Measurements from ENCODE around the gene BICRA.

The BICRA gene

GRCh38 chr19:47694466-47695273 is 85.7 kb downstream of the BICRA start:
- H3K79me1 ChIP-seq (ENCODE audit: low read length) = no peaks in the 10 kb centered on the region
- H3K9ac ChIP-seq (ENCODE audit: low read length) = no peak overlapping the region
- H3K4me3 ChIP-seq (ENCODE audit: low read depth, low read length) = no peak overlapping the region
- no peak overlapping the region for H4K8ac ChIP-seq (ENCODE audit: low read depth, low read length)
- no peak overlapping the region for H2BK5ac ChIP-seq (ENCODE audit: low read depth, low read length, poor library complexity)
- H2BK120ac ChIP-seq (ENCODE audit: insufficient read depth, low read length, poor library complexity) = no peak overlapping the region
- no peak overlapping the region for H3K4ac ChIP-seq (ENCODE audit: low read depth, low read length)
- H3K23ac ChIP-seq (ENCODE audit: low read length) = no peak overlapping the region
- no peak overlapping the region for H2AK5ac ChIP-seq (ENCODE audit: low read length)
- peaks cover 48 to 55% of the 10 kb centered on the region in 2 experiments for H3K36me3 ChIP-seq (ENCODE audit: control insufficient read depth in 1 of 2, insufficient read depth in 2 of 2, low read length in 2 of 2)
- H3K79me2 ChIP-seq (ENCODE audit: control insufficient read depth, insufficient read depth, low read length, poor library complexity) = no peaks in the 10 kb centered on the region
- H2AFZ ChIP-seq (ENCODE audit: insufficient read depth, low read length, poor library complexity) = no peak overlapping the region
- no peak overlapping the region for H3K4me2 ChIP-seq (ENCODE audit: low read length)
- no peak overlapping the region for H3K18ac ChIP-seq (ENCODE audit: low read length)
- no peak for DNase-seq
- H3K9me3 ChIP-seq (ENCODE audit: insufficient read depth, low read depth, low read length) = no peaks in the 10 kb centered on the region
- no peaks in the 10 kb centered on the region for H3K27me3 ChIP-seq (ENCODE audit: insufficient read depth, low read length)
- no peak overlapping the region for H3K14ac ChIP-seq (ENCODE audit: low read length)
- no peak overlapping the region for H3K27ac ChIP-seq (ENCODE audit: low read depth, low read length)
- no peaks in the 10 kb centered on the region for H3K4me1 ChIP-seq (ENCODE audit: control insufficient read depth in 1 of 2, insufficient read depth in 2 of 2, low read length in 2 of 2)
- H4K91ac ChIP-seq (ENCODE audit: low read depth, low read length) = no peak overlapping the region
- H2BK12ac ChIP-seq (ENCODE audit: low read length) = no peak overlapping the region
- WGBS (ENCODE audit: extremely low coverage, insufficient coverage, insufficient read length) = no CpG with 5 or more reads among the region's 28 CpGs
- H4K12ac ChIP-seq (ENCODE audit: low read depth, low read length) = no peak overlapping the region

- Histone ChIP-seq H4K91ac (ENCODE audit: low read depth, low read length) (no peak overlapping the region), H2BK12ac (ENCODE audit: low read length) (no peak overlapping the region), H3K4ac (ENCODE audit: low read depth, low read length) (no peak overlapping the region), H2BK5ac (ENCODE audit: low read depth, low read length, poor library complexity) (no peak overlapping the region), H3K27ac (ENCODE audit: low read depth, low read length) (no peak overlapping the region), H3K27me3 (ENCODE audit: insufficient read depth, low read length) (no peaks in the 10 kb centered on the region), H4K8ac (ENCODE audit: low read depth, low read length) (no peak overlapping the region), H3K4me2 (ENCODE audit: low read length) (no peak overlapping the region), H3K9ac (ENCODE audit: low read length) (no peak overlapping the region), H4K12ac (ENCODE audit: low read depth, low read length) (no peak overlapping the region), H3K36me3 (ENCODE audit: control insufficient read depth in 1 of 2, insufficient read depth in 2 of 2, low read length in 2 of 2) (peaks cover 57 to 61% of the 10 kb centered on the region in 2 experiments), H2BK120ac (ENCODE audit: insufficient read depth, low read length, poor library complexity) (no peak overlapping the region), H3K18ac (ENCODE audit: low read length) (no peak overlapping the region), H3K79me1 (ENCODE audit: low read length) (no peaks in the 10 kb centered on the region), H3K14ac (ENCODE audit: low read length) (no peak overlapping the region), H2AK5ac (ENCODE audit: low read length) (no peak overlapping the region), H3K9me3 (ENCODE audit: insufficient read depth, low read depth, low read length) (no peaks in the 10 kb centered on the region), H3K79me2 (ENCODE audit: control insufficient read depth, insufficient read depth, low read length, poor library complexity) (no peaks in the 10 kb centered on the region), H3K4me3 (ENCODE audit: low read depth, low read length) (no peak overlapping the region), H3K23ac (ENCODE audit: low read length) (no peak overlapping the region), H3K4me1 (ENCODE audit: control insufficient read depth in 1 of 2, insufficient read depth in 2 of 2, low read length in 2 of 2) (no peaks in the 10 kb centered on the region), H2AFZ (ENCODE audit: insufficient read depth, low read length, poor library complexity) (no peak overlapping the region)
- DNase-seq = no peak
- WGBS (ENCODE audit: extremely low coverage, insufficient coverage, insufficient read length) = no CpG with 5 or more reads among the region's 26 CpGs
Observed at GRCh38 chr19:47695533-47696262, 86.8 kb downstream of the BICRA start.

GRCh38 chr19:47696635-47697034 is 87.7 kb downstream of the BICRA start:
- Histone ChIP-seq H3K79me1 (ENCODE audit: low read length) (no peaks in the 10 kb centered on the region), H3K9me3 (ENCODE audit: insufficient read depth, low read depth, low read length) (no peaks in the 10 kb centered on the region), H3K4ac (ENCODE audit: low read depth, low read length) (no peak overlapping the region), H4K12ac (ENCODE audit: low read depth, low read length) (no peak overlapping the region), H4K91ac (ENCODE audit: low read depth, low read length) (no peak overlapping the region), H3K27ac (ENCODE audit: low read depth, low read length) (no peak overlapping the region), H3K4me3 (ENCODE audit: low read depth, low read length) (no peak overlapping the region), H3K4me1 (ENCODE audit: control insufficient read depth in 1 of 2, insufficient read depth in 2 of 2, low read length in 2 of 2) (no peaks in the 10 kb centered on the region), H3K9ac (ENCODE audit: low read length) (no peak overlapping the region), H2BK12ac (ENCODE audit: low read length) (no peak overlapping the region), H3K4me2 (ENCODE audit: low read length) (no peak overlapping the region), H3K36me3 (ENCODE audit: control insufficient read depth in 1 of 2, insufficient read depth in 2 of 2, low read length in 2 of 2) (peaks cover 61 to 64% of the 10 kb centered on the region in 2 experiments), H3K18ac (ENCODE audit: low read length) (no peak overlapping the region), H4K8ac (ENCODE audit: low read depth, low read length) (no peak overlapping the region), H2BK120ac (ENCODE audit: insufficient read depth, low read length, poor library complexity) (no peak overlapping the region), H2AK5ac (ENCODE audit: low read length) (no peak overlapping the region), H2BK5ac (ENCODE audit: low read depth, low read length, poor library complexity) (no peak overlapping the region), H3K23ac (ENCODE audit: low read length) (no peak overlapping the region), H3K14ac (ENCODE audit: low read length) (no peak overlapping the region), H3K27me3 (ENCODE audit: insufficient read depth, low read length) (no peaks in the 10 kb centered on the region), H3K79me2 (ENCODE audit: control insufficient read depth, insufficient read depth, low read length, poor library complexity) (no peaks in the 10 kb centered on the region), H2AFZ (ENCODE audit: insufficient read depth, low read length, poor library complexity) (no peak overlapping the region)
- DNase-seq = no peak
- WGBS (ENCODE audit: extremely low coverage, insufficient coverage, insufficient read length) = no CpG with 5 or more reads among the region's 8 CpGs

GRCh38 chr19:47697863-47698609 is 89.1 kb downstream of the BICRA start:
- H3K27me3 ChIP-seq (ENCODE audit: insufficient read depth, low read length) = no peaks in the 10 kb centered on the region
- no peak overlapping the region for H3K9ac ChIP-seq (ENCODE audit: low read length)
- H2BK5ac ChIP-seq (ENCODE audit: low read depth, low read length, poor library complexity) = no peak overlapping the region
- H3K79me2 ChIP-seq (ENCODE audit: control insufficient read depth, insufficient read depth, low read length, poor library complexity) = no peaks in the 10 kb centered on the region
- H4K91ac ChIP-seq (ENCODE audit: low read depth, low read length) = no peak overlapping the region
- WGBS (ENCODE audit: extremely low coverage, insufficient coverage, insufficient read length) = no CpG with 5 or more reads among the region's 21 CpGs
- no peak overlapping the region for H2AFZ ChIP-seq (ENCODE audit: insufficient read depth, low read length, poor library complexity)
- no peak overlapping the region for H4K8ac ChIP-seq (ENCODE audit: low read depth, low read length)
- H2AK5ac ChIP-seq (ENCODE audit: low read length) = no peak overlapping the region
- no peak overlapping the region for H3K4me2 ChIP-seq (ENCODE audit: low read length)
- H3K4me3 ChIP-seq (ENCODE audit: low read depth, low read length) = no peak overlapping the region
- no peak overlapping the region for H3K27ac ChIP-seq (ENCODE audit: low read depth, low read length)
- H3K9me3 ChIP-seq (ENCODE audit: insufficient read depth, low read depth, low read length) = no peaks in the 10 kb centered on the region
- H3K18ac ChIP-seq (ENCODE audit: low read length) = no peak overlapping the region
- H3K79me1 ChIP-seq (ENCODE audit: low read length) = no peaks in the 10 kb centered on the region
- no peak overlapping the region for H3K14ac ChIP-seq (ENCODE audit: low read length)
- DNase-seq = peak; percentile 81 to 93
- H3K23ac ChIP-seq (ENCODE audit: low read length) = no peak overlapping the region
- H3K4ac ChIP-seq (ENCODE audit: low read depth, low read length) = no peak overlapping the region
- H3K4me1 ChIP-seq (ENCODE audit: control insufficient read depth in 1 of 2, insufficient read depth in 2 of 2, low read length in 2 of 2) = no peaks in the 10 kb centered on the region
- no peak overlapping the region for H2BK120ac ChIP-seq (ENCODE audit: insufficient read depth, low read length, poor library complexity)
- peaks cover 63 to 67% of the 10 kb centered on the region in 2 experiments for H3K36me3 ChIP-seq (ENCODE audit: control insufficient read depth in 1 of 2, insufficient read depth in 2 of 2, low read length in 2 of 2)
- H4K12ac ChIP-seq (ENCODE audit: low read depth, low read length) = no peak overlapping the region
- peak overlapping the region; percentile 28 for H2BK12ac ChIP-seq (ENCODE audit: low read length)

Data from trophoblast cell (in vitro differentiated cells and primary cell).